Glomerular visceral epithelial cell (primary cell): ENCODE data around the gene ABCF3.

ENCODE experiments used
- DNase-seq: peaks from one replicate; pipeline ENCODE4 v3.0.0-alpha.2; 2016; ENCODE audit errors: extremely low spot score

ABCF3 gene

DNA sequence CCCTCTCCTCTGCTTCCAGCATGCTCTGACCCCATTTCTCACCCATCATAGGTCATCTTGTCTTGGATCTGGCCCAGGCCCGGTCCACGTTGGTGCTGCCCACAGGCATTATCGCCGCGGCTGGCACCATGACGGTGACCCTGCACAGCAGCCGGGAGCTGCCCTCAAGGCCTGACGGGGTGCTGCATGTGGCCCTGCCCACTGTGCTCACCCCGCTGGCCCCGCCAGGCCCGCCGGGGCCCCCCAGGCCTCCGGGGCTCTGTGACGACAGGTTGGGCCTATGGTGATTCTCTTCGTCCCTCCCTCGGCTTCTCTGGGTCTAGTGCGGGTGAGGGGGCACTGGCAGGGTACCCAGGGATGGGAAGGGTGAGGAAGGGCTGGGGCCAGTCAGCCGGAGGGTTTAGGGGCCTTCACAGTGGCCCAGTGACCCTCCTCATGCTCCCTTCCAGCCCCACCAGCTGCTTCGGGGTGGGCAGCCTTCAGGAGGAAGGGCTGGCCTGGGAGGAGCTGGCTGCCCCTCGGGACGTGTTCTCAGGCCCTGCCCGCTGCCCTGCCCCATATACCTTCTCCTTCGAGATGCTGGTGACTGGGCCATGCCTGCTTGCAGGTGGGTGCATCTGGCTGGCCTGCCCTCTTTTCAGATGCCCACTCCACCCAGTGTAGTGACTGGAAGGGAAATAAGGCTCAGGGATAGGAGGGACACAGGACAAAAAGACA, 47.3 kb downstream of the ABCF3 start:
- no peak for DNase-seq

GRCh38 chr3:184234224-184234623, 48.2 kb downstream of the ABCF3 start:
- DNase-seq, result peak; percentile 86

- no peak for DNase-seq
These were observed 48.8 kb downstream of the ABCF3 start for GRCh38 chr3:184234671-184235380.

DNA sequence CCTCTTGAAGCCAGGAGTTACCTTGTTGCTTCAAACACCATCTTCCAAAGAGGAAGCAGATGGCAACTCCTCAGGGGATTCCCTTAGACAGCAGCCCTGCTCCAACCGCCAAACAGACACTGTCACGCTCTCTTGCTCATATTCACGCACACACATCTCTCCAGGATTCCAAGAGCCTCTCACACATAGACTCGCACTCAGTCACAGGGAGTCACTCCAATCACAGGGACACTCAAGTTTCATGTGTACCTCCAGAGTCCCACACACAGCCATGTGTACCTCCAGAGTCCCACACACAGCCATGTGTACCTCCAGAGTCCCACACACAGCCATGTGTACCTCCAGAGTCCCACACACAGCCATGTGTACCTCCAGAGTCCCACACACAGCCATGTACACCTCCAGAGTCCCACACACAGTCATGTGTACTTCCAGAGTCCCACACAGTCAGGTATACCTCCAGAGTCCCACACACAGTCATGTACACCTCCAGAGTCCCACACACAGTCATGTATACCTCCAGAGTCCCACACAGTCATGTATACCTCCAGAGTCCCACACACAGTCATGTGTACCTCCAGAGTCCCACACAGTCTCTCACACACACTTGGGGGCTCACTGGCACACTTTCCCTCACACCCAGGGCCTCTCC, 49.5 kb downstream of the ABCF3 start:
- no peak for DNase-seq

DNA sequence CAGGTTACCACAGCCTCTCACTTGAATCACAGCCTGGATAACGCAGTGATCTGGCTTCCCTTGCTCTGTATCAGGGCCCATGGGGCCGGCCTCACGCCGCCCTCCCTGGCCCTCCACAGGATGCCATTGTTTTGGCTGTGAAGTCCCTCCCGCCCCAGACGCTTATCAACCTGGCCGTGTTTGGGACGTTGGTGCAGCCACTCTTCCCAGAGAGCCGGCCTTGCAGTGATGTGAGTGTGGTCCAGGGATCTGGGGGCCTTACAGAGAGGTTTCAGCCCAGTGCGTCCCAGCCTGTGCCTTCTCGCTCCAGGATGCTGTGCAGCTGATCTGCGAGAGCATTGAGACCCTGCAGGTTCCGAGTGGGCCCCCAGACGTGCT, 50.0 kb downstream of the ABCF3 start:
- DNase-seq, result no peak

GRCh38 chr3:184236636-184237035, 50.6 kb downstream of the ABCF3 start:
- no peak for DNase-seq

DNA sequence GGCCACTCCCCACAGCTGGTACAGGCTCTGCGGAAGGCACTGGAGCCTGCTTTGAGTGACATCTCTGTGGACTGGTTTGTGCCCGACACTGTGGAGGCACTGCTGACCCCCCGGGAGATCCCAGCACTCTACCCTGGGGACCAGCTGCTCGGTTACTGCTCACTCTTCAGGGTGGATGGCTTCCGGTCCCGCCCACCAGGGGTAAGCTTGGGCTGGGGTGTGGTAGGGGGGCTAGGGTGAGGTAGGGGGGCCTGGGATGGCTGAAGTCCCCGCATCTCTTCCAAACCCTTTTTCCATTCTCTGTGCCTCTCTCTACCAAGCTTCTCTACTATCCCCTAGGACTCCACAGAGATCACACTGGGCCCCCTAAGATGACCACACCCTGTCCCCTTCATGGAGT, 51.2 kb downstream of the ABCF3 start:
- DNase-seq, result no peak

GRCh38 chr3:184237807-184238206, 51.8 kb downstream of the ABCF3 start:
- no peak for DNase-seq

GRCh38 chr3:184238246-184238818, 52.3 kb downstream of the ABCF3 start:
- no peak for DNase-seq

DNA sequence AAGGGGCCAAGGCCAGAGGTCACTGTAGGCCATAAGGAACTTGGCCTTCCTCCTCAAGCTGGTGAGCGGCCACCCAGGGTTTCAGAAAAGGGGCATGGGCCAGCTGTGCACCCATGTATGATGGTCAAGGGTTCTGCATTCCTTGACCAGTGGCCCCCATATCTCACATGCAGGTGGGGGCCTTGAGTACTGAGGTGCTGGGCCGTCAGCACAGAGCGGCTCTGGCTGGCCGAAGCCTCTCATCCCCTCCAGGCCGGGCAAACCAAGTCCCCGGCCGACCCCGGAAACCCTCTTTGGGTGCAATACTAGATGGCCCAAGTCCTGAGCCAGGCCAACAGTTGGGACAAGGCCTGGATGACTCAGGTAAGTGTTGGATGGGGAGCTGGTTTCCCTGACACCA, 53.2 kb downstream of the ABCF3 start:
- DNase-seq, result no peak

DNA sequence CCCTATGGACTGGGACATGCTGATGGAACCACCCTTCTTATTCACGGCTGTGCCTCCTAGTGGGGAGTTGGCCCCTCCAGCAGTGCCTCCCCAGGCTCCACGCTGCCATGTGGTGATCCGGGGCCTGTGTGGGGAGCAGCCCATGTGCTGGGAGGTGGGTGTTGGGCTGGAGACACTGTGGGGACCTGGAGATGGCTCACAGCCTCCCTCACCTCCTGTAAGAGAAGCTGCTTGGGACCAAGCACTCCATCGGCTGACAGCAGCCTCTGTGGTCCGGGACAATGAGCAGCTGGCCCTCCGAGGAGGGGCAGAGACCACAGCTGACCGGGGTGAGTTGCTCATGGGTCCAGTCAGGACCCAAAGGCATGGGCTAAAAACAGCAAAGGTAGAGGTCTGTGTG, 53.7 kb downstream of the ABCF3 start:
- no peak for DNase-seq

DNA sequence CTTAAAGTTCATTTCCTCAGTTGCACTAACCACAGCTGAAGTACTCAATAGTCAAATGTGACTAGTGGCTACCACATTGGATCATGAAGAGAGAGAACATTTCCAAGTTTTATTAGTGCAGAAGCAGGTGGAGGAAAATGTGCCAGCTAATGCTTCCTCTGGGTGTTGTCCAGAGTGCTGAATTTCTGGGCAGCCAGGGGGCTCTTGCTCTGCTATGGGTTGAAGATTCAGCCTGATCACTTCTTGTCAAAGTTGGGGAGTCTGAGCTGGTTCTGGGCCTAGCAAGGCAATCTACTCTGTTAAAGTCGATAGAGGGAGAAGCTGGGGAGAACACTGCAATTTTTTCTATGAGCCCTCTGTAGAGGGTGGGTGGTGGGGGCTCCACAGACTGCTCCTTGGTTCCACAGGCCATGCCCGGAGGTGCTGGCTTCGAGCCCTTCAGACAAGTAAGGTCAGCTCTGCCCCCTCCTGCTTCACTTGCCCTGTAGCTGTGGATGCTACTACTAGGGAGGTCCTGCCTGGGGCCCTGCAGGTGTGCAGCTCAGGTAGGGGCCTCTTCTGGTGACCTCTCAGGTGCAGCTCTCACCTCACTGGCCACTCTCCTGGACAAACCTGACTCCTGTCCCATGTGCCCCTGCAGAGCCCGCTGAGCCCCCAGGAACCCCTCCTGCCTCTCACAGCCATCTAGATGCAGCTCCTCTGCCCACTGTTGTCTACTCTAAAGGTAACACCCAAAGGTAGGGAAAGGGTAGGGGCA, 54.6 kb downstream of the ABCF3 start:
- no peak for DNase-seq

GRCh38 chr3:184241141-184241446, 55.1 kb downstream of the ABCF3 start:
- no peak for DNase-seq

GRCh38 chr3:184241447-184242296, 55.7 kb downstream of the ABCF3 start:
- DNase-seq, result no peak

- no peak for DNase-seq
These were observed 56.3 kb downstream of the ABCF3 start for GRCh38 chr3:184242297-184242685.
